Measurements from ENCODE around the gene TAS2R43.
"Not testable (repeated sequence)": the region's sequence is repeated elsewhere in the genome, so short reads cannot be mapped to it uniquely, and the experiment has no call there.

The TAS2R43 gene

GRCh38 chr12:11092128-11092527, at the start of gene TAS2R43:
TSS of gene TAS2R43 (minus strand) at chr12:11092313. CDS start at chr12:11092229, 84 bp downstream.
- no peak for DNase-seq

- DNase-seq: no peak
These were observed 44.0 kb upstream of the TAS2R43 start for GRCh38 chr12:11136075-11136474.

DNA sequence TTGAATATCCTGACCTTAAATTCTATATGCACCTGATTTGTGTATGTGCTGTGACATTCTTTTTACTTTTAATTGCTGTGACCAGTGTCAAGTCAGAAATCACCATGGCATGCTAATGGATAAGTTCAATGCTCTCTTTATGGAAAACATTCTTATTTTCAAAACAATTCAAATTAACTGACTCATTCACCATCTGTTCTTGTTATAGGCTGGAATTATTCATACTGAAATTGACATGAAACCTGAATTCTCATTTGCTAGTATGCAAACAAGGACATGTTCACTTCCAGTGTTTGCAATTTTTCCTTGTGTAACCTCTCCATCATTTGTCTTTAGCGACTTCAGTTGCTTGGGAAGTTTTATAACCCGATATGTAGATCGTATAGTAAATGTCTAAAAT, 42.2 kb upstream of the TAS2R43 start, which contains the start of gene TAS2R30:
Gene TAS2R30 (minus strand): TSS at position 340 of the 400 bp plus-strand sequence. CDS start 400 bp downstream, outside the sequence.
- DNase-seq: no peak

DNA sequence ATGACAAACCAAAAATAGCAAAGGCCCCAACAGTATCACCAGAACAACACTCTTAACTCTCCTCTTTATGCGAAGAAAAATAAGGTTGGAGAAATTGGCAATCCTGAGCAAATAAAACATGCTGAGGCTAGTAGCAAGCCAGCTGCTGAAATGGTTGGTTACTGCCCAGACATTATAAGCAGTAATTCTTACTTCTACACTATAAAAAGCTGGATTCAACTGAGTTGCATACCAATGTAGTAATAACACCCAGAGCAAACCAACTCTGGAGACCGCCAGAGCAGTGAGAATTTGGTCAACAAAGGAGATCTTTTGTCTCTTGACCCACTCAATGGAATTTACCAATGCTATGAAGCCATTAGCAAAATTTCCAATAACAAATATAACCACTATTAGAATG, 41.7 kb upstream of the TAS2R43 start:
- no peak for DNase-seq

DNA sequence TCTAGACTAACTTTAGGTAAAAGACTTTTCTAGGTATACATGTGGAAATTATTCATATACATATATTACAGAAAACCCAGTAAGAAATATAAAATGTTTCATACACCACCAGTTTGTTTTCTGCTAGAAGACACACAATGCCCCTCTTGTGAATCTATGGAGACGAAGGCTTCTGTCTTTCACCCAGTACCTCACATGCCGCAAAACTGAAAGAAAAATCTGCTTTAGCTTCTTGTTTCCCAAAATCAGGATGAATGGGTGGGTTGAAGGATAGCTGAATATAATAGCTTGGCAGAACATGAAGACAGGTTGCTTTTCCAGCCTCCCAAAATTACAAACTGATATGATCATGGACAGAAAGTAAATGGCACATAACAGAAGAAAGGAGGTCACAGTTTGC, 41.0 kb upstream of the TAS2R43 start:
- DNase-seq: no peak

GRCh38 chr12:11130999-11131398, 38.9 kb upstream of the TAS2R43 start:
- DNase-seq: no peak

GRCh38 chr12:11130382-11130781, 38.3 kb upstream of the TAS2R43 start:
- DNase-seq: no peak

GRCh38 chr12:11114130-11114529, 22.0 kb upstream of the TAS2R43 start:
- not testable (repeated sequence) for DNase-seq

- not testable (repeated sequence) for DNase-seq
These were observed 19.1 kb upstream of the TAS2R43 start for GRCh38 chr12:11111213-11111612.

DNA sequence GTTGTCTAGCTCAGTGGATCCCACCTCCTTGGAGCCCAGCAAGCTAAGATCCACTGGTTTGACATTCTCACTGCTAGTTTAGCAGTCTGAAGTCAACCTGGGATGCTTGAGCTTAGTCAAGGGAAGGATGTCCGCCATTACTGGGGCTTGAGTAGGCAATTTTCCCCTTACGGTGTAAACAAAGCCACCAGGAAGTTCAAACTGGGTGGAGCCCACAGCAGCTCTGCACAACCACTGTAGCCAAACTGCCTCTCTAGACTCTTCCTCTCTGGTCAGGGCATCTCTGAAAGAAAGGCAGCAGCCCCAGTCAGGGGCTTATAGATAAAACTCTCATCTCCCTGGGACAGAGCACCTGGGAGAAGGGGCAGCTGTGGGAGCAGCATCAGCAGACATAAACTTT, 16.7 kb upstream of the TAS2R43 start:
- DNase-seq: no peak

GRCh38 chr12:11107719-11108118, 15.6 kb upstream of the TAS2R43 start:
- DNase-seq: no peak

DNA sequence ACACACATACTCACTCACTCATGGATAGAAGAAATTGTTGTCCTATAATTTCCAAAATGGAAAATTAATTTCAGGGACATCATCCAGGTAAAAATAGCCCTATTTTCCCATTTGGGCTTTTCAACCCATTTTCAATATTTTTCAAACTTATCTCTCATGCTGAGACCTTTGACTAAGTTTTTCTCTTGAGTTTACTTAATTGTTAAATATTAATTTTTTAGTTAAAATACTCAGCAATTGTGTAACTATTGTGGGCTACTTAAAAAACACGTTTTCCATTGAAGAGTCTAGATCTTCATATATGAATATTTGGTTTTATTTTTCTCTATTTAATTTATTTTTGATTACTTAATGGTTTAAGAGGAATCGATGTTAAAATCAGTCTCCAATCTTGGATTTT, 14.2 kb upstream of the TAS2R43 start:
- no peak for DNase-seq

DNA sequence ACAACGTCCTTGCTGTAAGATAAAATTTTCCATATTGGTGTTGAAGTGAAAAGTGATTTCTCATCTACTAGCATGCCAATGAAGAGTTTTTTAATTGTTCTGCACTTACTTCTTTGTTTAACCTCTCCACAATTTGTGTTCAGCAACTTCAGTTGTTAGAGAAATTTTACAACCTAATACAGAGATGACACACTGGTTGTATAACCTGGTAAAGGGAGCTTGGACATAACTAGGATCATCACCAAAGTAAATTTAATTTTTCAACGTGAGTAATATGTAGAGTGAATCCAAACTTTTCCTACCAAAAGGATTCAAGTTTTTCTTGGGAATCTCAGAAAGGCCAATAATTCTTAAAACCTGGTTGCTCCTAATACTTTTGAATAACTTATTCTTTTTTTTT, 13.4 kb upstream of the TAS2R43 start:
- DNase-seq: no peak

DNA sequence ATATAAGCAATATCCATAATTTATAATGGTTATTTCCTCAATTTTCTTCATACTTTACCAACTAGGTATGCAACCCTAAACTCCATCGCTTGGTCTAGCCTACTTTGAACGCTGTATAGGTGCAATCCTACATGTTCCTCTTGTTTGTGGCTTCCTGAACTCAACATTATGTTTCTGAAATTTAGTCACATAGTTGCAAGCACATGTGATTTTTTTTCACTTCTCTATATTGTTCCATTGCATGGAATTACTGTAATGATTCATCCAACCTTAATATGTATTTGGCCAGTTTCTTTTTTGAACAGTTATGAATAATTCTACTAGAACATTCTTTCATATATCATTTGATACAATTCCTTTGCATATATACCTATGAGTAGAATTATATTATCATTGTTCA, 2.8 kb upstream of the TAS2R43 start:
- not testable (repeated sequence) for DNase-seq

DNA sequence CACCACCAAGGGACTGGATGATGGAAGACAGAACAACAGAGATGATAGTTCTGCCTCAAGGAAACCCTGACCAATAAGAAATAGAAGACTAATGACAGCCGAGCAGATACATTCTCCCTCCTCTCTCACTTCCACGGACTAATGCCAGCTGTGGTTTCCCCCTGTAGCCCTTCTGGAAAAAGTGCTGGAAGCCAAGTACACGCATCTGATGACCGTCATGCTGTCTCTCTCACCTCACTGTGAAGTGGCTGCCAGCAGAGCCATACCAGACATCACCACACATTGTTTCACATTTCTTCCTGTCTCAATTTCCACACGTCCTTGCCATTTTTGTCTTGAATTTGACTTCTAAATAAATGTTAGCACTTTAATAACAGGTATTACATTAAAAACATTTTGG, 2.9 kb downstream of the TAS2R43 start:
- no peak for DNase-seq

- no peak for DNase-seq
These were observed 6.7 kb downstream of the TAS2R43 start for GRCh38 chr12:11085419-11085818.

DNA sequence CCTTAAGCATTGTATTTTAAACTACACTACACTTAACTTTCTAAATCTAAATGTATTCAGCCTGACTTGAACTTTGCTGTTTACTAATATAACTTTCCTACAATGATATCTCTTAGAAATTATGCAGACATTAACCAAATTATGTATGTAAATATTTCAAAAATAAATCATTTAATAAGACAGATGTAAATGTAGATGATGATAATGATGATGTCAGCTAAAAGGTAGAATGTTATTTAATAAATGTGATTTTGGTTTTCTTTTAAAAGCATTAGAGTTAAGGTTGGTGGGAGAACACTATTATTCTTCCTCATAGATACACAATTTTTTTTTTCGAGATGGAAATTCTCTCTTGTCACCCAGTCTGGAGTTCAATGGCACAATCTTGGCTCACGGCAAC, 10.1 kb downstream of the TAS2R43 start:
- no peak for DNase-seq

DNA sequence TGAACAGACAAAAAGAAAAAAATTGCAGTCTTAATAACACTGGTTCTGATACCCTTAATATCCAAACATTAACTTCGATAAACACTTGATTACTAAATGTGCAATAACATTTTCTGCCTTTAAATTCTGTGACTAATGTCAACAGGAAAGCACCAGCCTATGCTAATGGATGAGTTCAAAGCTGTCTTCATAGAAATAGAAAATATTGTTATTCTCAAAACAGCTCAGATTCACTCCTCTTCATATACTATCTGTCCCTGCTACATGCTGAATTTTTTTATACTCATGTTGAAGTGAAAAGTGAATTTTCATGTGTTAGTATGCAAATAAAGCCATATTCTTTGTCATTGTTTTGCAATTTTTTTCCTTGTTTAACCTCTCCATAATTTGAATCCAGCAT, 13.9 kb downstream of the TAS2R43 start:
- no peak for DNase-seq

- DNase-seq: no peak
These were observed 16.5 kb downstream of the TAS2R43 start for GRCh38 chr12:11075642-11076041.

DNA sequence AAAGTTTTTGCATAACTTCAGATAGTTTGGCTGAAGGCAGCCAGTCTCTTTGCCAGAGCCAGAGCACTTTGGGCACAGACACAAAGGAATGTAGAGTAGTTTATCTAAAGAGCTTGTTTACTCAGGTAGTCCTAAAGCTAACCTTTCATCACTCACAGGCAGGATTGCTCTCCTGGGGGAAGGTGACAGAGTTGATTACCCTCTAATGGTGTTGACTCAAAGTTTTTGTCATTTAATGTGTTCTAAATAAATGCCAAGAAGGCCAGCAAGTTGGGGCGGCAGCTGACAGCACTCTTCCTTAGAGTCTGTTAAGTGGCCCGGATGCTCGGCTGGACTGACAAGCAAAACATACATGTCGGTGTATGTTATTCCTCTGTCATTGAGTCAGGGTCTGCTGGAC, 20.7 kb downstream of the TAS2R43 start:
- no peak for DNase-seq

GRCh38 chr12:11070999-11071398, 21.1 kb downstream of the TAS2R43 start:
- no peak for DNase-seq

- DNase-seq: no peak
These were observed 22.2 kb downstream of the TAS2R43 start for GRCh38 chr12:11069854-11070365.

- DNase-seq: no peak
These were observed 24.6 kb downstream of the TAS2R43 start for GRCh38 chr12:11067514-11067913.

- not testable (repeated sequence) for DNase-seq
These were observed 29.9 kb downstream of the TAS2R43 start, which contains the start of gene TAS2R46 for GRCh38 chr12:11062194-11062593. TSS of gene TAS2R46 (minus strand) at chr12:11062294. CDS start at chr12:11062294, 0 bp downstream.

DNA sequence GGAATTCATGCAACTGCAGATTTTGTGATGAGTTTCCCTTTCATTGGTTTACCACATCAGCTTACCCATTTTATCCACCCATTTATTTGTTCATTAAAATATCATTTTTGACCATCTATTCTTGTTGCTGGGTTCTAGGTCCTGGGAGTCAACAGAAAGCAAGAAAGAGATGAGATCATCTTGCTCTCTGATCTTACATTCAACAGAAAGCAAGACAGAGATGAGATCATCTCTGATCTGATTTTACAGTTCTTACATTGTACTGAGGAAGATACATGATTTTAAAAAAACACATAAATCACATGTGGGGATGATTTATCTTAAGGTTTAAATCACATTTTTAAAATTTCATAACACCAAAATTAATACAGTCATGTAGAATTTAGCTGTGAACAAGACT, 32.3 kb downstream of the TAS2R43 start:
- DNase-seq: no peak
